Measurements from ENCODE around the gene MFSD12. TPM values are rescaled to one million over a fixed set of nuclear protein-coding genes. Genes with fewer than 3 reads are reported as not detected.
A peak's percentile ranks its signal among the peaks of the same experiment; 100 is the strongest.
"Not testable (repeated sequence)": the region's sequence is repeated elsewhere in the genome, so short reads cannot be mapped to it uniquely, and the experiment has no call there.

Gene MFSD12
- total RNA-seq, 1 experiment from 2014 or later: 132 TPM

- H3K27ac ChIP-seq: no peak overlapping the region
- no peaks in the 10 kb centered on the region for H3K9me3 ChIP-seq (replicated peaks)
- peaks cover 48% of the 10 kb centered on the region for H3K4me1 ChIP-seq (replicated peaks)
- DNase-seq (ENCODE audit: low read depth in 1 of 2, low spot score in 2 of 2): no peak
- H3K36me3 ChIP-seq: peaks cover 52% of the 10 kb centered on the region
- no peaks in the 10 kb centered on the region for H3K27me3 ChIP-seq (replicated peaks)
- H3K4me3 ChIP-seq: no peak overlapping the region
These were observed 20.4 kb upstream of the MFSD12 start for GRCh38 chr19:3577723-3578344.

DNA sequence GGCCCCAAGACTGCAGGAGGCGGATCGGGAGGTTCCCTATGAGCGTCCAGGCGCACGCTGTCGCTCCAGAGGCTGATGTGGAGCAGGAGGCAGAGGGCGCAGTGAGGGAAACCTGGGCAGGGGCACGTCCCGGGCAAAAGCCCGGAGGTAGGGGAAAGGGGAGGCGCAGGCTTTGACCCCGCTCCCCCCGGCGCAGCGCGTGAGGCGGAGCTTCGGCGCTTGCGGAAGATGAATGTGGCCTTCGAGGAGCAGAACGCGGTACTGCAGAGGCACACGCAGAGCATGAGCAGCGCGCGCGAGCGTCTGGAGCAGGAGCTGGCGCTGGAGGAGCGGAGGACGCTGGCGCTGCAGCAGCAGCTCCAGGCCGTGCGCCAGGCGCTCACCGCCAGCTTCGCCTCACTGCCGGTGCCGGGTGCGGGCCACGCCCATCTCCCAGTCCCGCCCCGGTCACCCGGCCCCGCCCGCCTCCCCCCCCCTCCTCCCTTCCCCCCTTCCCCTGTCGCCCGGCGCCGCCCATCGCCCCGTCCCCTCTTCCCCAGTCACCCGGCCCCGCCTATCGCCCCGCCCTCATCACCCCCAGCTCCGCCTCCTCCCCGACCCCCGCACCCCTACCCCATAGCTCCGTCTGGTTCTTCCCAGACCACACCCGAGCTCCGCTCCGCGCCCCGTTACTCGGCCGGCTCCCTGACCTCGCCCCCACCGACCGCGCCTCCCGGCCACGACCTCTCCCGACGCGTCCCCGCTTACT is 19.5 kb upstream of the MFSD12 start:
- Histone ChIP-seq H3K27ac (no peak overlapping the region), H3K27me3 (replicated peaks) (no peaks in the 10 kb centered on the region), H3K36me3 (peaks cover 52% of the 10 kb centered on the region), H3K4me3 (no peak overlapping the region), H3K9me3 (replicated peaks) (no peaks in the 10 kb centered on the region), H3K4me1 (replicated peaks) (peaks cover 49% of the 10 kb centered on the region)
- no peak for DNase-seq (ENCODE audit: low read depth in 1 of 2, low spot score in 2 of 2)

- no peaks in the 10 kb centered on the region for H3K9me3 ChIP-seq (replicated peaks)
- H3K36me3 ChIP-seq: peaks cover 54% of the 10 kb centered on the region
- H3K4me3 ChIP-seq: no peak overlapping the region
- no peaks in the 10 kb centered on the region for H3K27me3 ChIP-seq (replicated peaks)
- DNase-seq (ENCODE audit: low read depth in 1 of 2, low spot score in 2 of 2): no peak
- no peak overlapping the region for H3K27ac ChIP-seq
- peaks cover 42% of the 10 kb centered on the region for H3K4me1 ChIP-seq (replicated peaks)
These were observed 18.7 kb upstream of the MFSD12 start for GRCh38 chr19:3575949-3576673.

DNA sequence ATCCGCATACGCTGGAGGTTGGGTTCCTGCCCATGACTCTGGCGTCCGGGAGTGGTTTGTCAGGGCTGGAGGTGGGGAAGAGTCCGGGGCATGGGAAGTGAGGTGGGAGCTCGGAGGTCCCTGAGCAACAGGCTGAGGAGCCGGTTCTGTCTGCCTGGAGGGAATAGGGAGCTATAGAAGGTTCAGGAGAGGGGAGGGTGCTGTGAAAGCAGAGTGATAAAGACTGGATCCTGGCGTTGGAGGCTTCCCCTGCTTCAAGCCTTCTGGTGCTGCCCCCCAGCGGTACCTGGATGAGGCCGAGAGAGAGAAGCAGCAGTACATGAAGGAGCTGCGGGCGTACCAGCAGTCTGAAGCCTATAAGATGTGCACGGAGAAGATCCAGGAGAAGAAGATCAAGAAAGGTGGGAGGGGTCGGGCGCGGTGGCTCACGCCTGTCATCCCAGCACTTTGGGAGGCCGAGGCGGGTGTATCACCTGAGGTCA is 17.9 kb upstream of the MFSD12 start:
- H3K4me1 ChIP-seq (replicated peaks): peaks cover 34% of the 10 kb centered on the region
- DNase-seq (ENCODE audit: low read depth in 1 of 2, low spot score in 2 of 2): no peak

DNA sequence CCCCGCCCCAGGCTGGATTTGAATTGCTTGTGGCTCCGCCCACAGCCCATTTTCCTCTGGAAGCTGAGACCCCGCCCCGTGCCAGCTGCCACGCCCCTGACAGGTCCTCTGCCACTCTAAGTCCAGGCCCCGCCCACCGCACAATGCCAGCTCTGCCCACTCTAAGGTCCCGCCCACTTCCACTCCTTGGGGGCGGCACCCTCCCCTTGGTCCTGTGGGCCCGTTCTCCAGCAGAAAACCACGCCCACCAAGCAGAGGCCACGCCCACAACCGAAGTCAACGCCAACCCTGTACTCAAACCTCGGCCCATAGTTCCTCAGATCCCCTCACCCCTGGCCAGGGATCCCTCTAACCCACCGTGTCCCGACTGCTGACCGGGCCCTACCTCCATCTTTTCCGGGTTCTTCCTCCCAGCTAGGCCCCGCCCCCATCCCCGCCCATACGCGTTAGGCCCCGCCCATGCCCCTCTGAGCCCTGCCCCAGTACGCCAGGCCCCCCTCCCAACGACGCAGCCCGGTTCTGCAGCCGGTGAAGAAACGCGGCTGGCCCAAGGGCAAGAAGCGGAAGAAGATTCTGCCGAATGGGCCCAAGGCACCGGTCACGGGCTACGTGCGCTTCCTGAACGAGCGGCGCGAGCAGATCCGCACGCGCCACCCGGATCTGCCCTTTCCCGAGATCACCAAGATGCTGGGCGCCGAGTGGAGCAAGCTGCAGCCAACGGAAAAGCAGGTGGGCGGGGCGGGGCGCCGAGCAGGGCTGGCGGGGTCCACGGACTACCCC is 16.7 kb upstream of the MFSD12 start:
- Histone ChIP-seq H3K4me3 (peak overlapping the region; percentile 92), H3K9me3 (replicated peaks) (no peaks in the 10 kb centered on the region), H3K27me3 (replicated peaks) (no peaks in the 10 kb centered on the region), H3K36me3 (peaks cover 53% of the 10 kb centered on the region), H3K27ac (peak overlapping the region; percentile 87), H3K4me1 (replicated peaks) (peaks cover 22% of the 10 kb centered on the region)
- peak; percentile 95 to 99 for DNase-seq (ENCODE audit: low read depth in 1 of 2, low spot score in 2 of 2)

More for the DNA sequence above, 17.9 kb upstream of the MFSD12 start:
- Histone ChIP-seq H3K27me3 (replicated peaks) (no peaks in the 10 kb centered on the region), H3K9me3 (replicated peaks) (no peaks in the 10 kb centered on the region), H3K36me3 (peaks cover 54% of the 10 kb centered on the region), H3K27ac (no peak overlapping the region), H3K4me3 (no peak overlapping the region)

DNA sequence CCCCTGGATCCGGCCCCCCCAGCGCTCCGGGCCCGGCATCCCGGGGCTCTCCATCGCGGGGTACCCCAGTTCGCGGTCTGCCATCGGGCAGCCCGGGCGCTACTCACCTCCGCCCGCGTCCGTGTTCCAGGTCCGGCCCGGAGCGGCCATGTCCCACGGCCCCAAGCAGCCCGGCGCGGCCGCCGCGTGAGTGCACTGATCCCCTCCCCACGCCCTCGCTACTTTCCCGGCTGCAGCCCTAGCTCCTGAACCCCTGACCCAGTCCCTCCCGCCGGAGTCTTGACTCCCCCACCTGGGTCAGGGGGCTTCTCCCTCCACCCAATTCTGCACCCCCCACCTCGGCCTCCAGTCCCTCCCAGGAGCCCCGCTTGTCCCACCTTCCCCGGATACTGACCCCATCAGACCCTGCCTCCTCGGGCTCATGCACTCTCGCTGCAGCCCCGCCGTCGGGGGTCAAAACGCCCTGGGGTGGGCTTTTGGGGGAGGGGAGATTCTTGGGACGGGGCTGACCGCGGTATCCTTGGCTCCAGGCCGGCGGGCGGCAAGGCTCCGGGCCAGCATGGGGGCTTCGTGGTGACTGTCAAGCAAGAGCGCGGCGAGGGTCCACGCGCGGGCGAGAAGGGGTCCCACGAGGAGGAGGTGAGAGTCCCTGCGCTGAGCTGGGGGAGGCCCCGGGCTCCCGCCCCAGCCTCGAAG is 15.9 kb upstream of the MFSD12 start:
- Histone ChIP-seq H3K4me1 (replicated peaks) (peaks cover 14% of the 10 kb centered on the region), H3K4me3 (peak overlapping the region; percentile 92), H3K9me3 (replicated peaks) (no peaks in the 10 kb centered on the region), H3K27ac (peak overlapping the region; percentile 87), H3K36me3 (peaks cover 46% of the 10 kb centered on the region), H3K27me3 (replicated peaks) (no peaks in the 10 kb centered on the region)
- peak in 1 of 2 experiments; percentile 46 for DNase-seq (ENCODE audit: low read depth in 1 of 2, low spot score in 2 of 2)

DNA sequence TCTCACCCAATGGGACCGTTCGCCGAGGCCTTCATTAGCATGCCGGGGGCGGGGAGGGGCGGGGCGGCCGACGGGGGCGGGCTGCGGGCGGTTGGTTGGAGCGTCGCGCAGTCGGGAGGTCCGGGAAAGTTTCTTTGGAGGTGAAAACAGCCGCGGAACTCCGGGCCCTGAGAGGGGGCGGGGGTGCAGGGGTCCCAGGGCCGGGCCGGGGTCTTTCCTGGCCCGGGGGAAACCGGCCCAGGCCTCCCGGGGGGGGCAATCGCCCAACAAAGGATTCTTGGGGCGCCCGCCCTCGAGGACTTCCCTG is 15.4 kb upstream of the MFSD12 start, which contains the start of gene HMG20B:
Gene HMG20B, plus strand, starts transcription at position 90 of the 307 bp plus-strand sequence. CDS start 366 bp downstream, outside the sequence.
- H3K4me3 ChIP-seq: peak within 1 kb of the TSS; percentile 92
- no peaks in the 10 kb centered on the region for H3K9me3 ChIP-seq (replicated peaks)
- H3K27ac ChIP-seq: peak within 1 kb of the TSS; percentile 87
- peaks cover 41% of the 10 kb centered on the region for H3K36me3 ChIP-seq
- no peak for DNase-seq (ENCODE audit: low read depth in 1 of 2, low spot score in 2 of 2)
- no peaks in the 10 kb centered on the region for H3K27me3 ChIP-seq (replicated peaks)
- H3K4me1 ChIP-seq (replicated peaks): peaks cover 9% of the 10 kb centered on the region

DNA sequence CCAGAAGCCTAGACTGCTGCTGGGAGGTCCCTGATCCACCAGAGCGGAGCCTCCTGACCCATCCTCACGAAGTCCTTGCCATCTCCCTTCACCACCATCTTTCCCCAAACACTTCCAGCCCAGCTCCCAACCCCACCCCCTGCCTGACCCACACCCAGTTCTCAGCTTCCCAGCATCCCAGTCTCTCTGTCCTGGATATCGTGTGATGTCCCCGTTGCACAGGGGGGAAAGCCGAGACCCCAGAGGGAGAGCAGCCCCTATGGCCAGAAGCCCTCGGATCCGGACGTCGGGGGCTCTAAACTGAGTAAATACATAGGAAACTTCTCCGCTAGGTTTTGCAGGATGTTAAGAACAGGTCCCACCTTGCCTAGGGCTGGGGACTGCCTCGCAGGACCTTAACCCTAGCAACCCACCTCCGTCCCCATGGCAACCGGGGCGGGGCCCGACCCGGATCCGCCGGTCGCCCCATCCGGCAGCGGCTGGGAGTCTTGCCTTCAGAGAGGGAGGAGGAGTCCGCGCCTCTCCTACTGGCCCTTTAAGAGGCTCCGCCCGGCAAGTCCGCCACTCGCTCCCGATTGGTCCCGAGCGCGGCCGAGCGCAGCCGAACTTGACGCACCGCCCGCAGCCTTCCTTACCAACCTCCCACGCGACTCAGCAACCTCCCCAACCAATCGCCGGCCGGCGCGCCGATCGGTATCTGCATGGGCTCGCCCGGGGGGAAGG is 14.9 kb upstream of the MFSD12 start:
- Histone ChIP-seq H3K4me3 (peak overlapping the region; percentile 92), H3K9me3 (replicated peaks) (no peaks in the 10 kb centered on the region)

GRCh38 chr19:3570606-3571011 is 13.2 kb upstream of the MFSD12 start:
- DNase-seq (ENCODE audit: low read depth in 1 of 2, low spot score in 2 of 2): no peak
- Histone ChIP-seq H3K36me3 (peaks cover 28% of the 10 kb centered on the region), H3K9me3 (replicated peaks) (no peaks in the 10 kb centered on the region), H3K27ac (no peak overlapping the region), H3K27me3 (replicated peaks) (no peaks in the 10 kb centered on the region), H3K4me3 (no peak overlapping the region), H3K4me1 (replicated peaks) (peaks cover 14% of the 10 kb centered on the region)

More for the DNA sequence above, 14.9 kb upstream of the MFSD12 start:
- no peaks in the 10 kb centered on the region for H3K27me3 ChIP-seq (replicated peaks)
- H3K4me1 ChIP-seq (replicated peaks): peaks cover 9% of the 10 kb centered on the region
- H3K36me3 ChIP-seq: peaks cover 39% of the 10 kb centered on the region
- peak overlapping the region; percentile 24; the same call in 1 of the 2 replicates for H3K27ac ChIP-seq
- peak; percentile 99 to 100 for DNase-seq (ENCODE audit: low read depth in 1 of 2, low spot score in 2 of 2)

DNA sequence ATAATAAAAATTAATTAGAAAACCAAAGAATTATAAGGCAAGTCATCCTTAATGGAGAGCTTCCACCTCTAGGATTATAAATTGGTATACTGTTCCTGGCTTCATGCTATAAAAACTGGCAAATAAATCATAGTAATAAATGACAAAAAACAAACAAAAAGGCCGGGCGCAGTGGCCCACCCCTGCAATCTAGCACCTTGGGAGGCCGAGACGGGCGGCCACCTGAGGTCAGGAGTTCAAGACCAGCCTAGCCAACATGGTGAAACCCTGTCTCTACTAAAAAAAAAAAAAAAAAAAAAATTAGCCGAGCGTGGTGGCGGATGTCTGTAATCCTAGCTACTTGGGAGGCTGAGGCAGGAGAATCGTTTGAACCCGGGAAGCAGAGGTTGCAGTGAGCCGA is 12.7 kb upstream of the MFSD12 start:
- Histone ChIP-seq H3K36me3 (peaks cover 22% of the 10 kb centered on the region), H3K4me1 (replicated peaks) (peaks cover 19% of the 10 kb centered on the region)
- H3K27ac ChIP-seq; H3K27me3 ChIP-seq (replicated peaks); H3K9me3 ChIP-seq (replicated peaks); H3K4me3 ChIP-seq; DNase-seq (ENCODE audit: low read depth in 1 of 2, low spot score in 2 of 2): not testable (repeated sequence)

DNA sequence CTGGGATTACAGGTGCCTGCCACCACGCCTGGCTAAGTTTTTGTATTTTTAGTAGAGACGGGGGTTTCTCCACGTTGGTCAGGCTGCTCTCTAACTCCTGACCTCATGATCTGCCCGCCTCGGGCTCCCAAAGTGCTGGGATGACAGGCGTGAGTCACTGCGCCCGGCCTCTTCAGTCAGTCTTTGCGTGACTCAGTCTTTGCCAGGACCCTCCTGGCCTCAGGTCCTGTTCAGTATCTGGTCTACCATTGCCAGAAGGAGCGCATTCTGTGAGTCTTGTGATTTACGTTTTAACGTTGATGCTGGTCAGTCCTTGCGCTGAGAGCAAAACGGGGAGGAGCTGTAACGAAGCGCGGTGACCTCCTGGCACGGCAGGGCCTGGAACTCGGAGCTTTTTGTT is 7.8 kb upstream of the MFSD12 start:
- no peak overlapping the region for H3K4me3 ChIP-seq
- no peaks in the 10 kb centered on the region for H3K27me3 ChIP-seq (replicated peaks)
- peak overlapping the region; percentile 58 for H3K27ac ChIP-seq
- peaks cover 3% of the 10 kb centered on the region; the same call in 1 of the 2 replicates for H3K9me3 ChIP-seq (replicated peaks)
- no peaks in the 10 kb centered on the region for H3K36me3 ChIP-seq
- H3K4me1 ChIP-seq (replicated peaks): peaks cover 46% of the 10 kb centered on the region
- peak; percentile 49 to 86 for DNase-seq (ENCODE audit: low read depth in 1 of 2, low spot score in 2 of 2)

GRCh38 chr19:3563709-3564524 is 6.5 kb upstream of the MFSD12 start:
- Histone ChIP-seq H3K27ac (peak overlapping the region; percentile 100), H3K27me3 (replicated peaks) (no peaks in the 10 kb centered on the region), H3K36me3 (no peaks in the 10 kb centered on the region), H3K4me1 (replicated peaks) (peaks cover 46% of the 10 kb centered on the region), H3K4me3 (no peak overlapping the region), H3K9me3 (replicated peaks) (peaks cover 3% of the 10 kb centered on the region; the same call in 1 of the 2 replicates)
- no peak for DNase-seq (ENCODE audit: low read depth in 1 of 2, low spot score in 2 of 2)
